Gastrocnemius medialis (tissue), 4 donors: ENCODE data around the gene PIK3CA.

Experiments
- CTCF ChIP-seq, 5 experiments: fragments of 450-650 bp in 3 of 5; fragments of 200-600 bp in 2 of 5; sonication (generic) in 2 of 5; IDR thresholded peaks in 4 of 5; conservative IDR thresholded peaks in 1 of 5; 1 replicate in 4 of 5; 2 replicates in 1 of 5; pipeline ENCODE4 v1.5.1; 2016 to 2019; ENCODE audit warnings: antibody characterized with exemption in 5 of 5, mild to moderate bottlenecking in 3 of 5, moderate library complexity in 3 of 5
- POLR2A ChIP-seq, 2 donors: fragments of 450-650 bp; IDR thresholded peaks; one replicate each; pipeline ENCODE4 v1.6.1; 2017; ENCODE audit warnings: antibody characterized with exemption in 2 of 2, mild to moderate bottlenecking in 2 of 2, moderate library complexity in 2 of 2

- TF ChIP-seq CTCF (IDR thresholded peaks at IDR 0.05 in 4 of 5, conservative IDR thresholded peaks at IDR 0.05 in 1 of 5), result no peak
- no peak for TF ChIP-seq POLR2A (IDR thresholded peaks at IDR 0.05)
Measured at GRCh38 chr3:179194931-179195330, 46.8 kb downstream of the PIK3CA start.
